Heart left ventricle (tissue), 13 donors: Measurements from ENCODE around the gene CIAO3.

Source experiments
- POLR2A ChIP-seq, 2 donors: fragments of 450-650 bp; IDR thresholded peaks; one replicate each; pipeline ENCODE4 v1.6.1; 2017; ENCODE audit warnings: antibody characterized with exemption in 2 of 2, mild to moderate bottlenecking in 2 of 2, moderate library complexity in 2 of 2
- TF ChIP-seq, protein P1 (sequence below), 12 donors: fragments of 200-600 bp; sonication (generic) in 4 of 12; IDR thresholded peaks; one replicate each; pipeline versions ENCODE4 v1.5.0 to v1.8.0; 2018 to 2022; ENCODE audit warnings: antibody characterized with exemption in 12 of 12, mild to moderate bottlenecking in 5 of 12
- donor health status: ischemic (EF 13 %, LVEDD 7.1; RV severe dilation, severe dysfunction).
- donor health status: DM: no; HTN: yes; CAD: no.
- donor health status: DM: no; HTN: no; CAD: no.
- donor health status: ischemic (EF 25% LVEDD 6.9; RV normal size, moderate dysfunction).
- donor health status: ischemic (EF 25% LVEDD 5.7; RV mildly dilated, moderate dysfunction).
- donor health status: ischemic (EF 35%, LVEDD 5.7; RV mildly dilated, moderate dysfunction).
- donor health status: nonischemic (EF 11% LVEDD 7.7; RV severe dilation, severe dysfunction).
- donor health status: DM: yes; HTN: yes; CAD: no.
- donor health status: PGD.
- donor health status: ischemic (EF 29% LVEDD 5.4; RV normal size, mild dysfunction).
- donor health status: nonischemic (EF 23%, LVEDD 6.1; RV moderate dilation, normal function).

DNA sequence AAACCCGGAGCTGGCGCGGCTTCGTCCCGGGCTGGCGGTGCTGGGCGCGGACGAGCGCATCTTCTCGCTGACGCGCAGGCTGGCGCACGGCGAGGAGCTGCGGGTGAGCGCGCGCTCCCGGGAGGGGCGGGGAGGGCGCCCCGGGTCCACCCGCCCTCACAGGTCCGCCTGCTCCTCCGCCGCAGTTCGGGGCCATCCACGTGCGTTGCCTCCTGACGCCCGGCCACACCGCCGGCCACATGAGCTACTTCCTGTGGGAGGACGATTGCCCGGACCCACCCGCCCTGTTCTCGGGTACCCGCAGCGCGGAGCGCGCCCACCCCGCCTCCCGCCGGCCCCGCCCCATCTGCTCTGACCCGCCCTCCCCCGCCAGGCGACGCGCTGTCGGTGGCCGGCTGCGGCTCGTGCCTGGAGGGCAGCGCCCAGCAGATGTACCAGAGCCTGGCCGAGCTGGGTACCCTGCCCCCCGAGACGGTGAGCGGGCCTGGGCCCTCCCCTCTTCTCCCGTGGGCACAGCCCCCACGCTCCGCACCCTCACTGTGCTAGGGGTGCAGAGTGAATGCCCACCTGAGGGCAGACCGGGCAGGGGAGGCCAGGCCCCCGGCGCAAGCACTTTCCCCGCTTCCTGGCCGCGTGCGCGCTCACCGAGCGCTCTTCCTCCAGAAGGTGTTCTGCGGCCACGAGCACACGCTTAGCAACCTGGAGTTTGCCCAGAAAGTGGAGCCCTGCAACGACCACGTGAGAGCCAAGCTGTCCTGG is 12.5 kb downstream of the CIAO3 start:
- TF ChIP-seq POLR2A (IDR thresholded peaks at IDR 0.05), result no peak
- TF ChIP-seq, protein P1, sequence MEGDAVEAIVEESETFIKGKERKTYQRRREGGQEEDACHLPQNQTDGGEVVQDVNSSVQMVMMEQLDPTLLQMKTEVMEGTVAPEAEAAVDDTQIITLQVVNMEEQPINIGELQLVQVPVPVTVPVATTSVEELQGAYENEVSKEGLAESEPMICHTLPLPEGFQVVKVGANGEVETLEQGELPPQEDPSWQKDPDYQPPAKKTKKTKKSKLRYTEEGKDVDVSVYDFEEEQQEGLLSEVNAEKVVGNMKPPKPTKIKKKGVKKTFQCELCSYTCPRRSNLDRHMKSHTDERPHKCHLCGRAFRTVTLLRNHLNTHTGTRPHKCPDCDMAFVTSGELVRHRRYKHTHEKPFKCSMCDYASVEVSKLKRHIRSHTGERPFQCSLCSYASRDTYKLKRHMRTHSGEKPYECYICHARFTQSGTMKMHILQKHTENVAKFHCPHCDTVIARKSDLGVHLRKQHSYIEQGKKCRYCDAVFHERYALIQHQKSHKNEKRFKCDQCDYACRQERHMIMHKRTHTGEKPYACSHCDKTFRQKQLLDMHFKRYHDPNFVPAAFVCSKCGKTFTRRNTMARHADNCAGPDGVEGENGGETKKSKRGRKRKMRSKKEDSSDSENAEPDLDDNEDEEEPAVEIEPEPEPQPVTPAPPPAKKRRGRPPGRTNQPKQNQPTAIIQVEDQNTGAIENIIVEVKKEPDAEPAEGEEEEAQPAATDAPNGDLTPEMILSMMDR (IDR thresholded peaks at IDR 0.05), result no peak
